Colonic mucosa (tissue), 4 donors: ENCODE data around the gene RNF186. TPM values are rescaled to one million over a fixed set of nuclear protein-coding genes. Genes with fewer than 3 reads are reported as not detected.
A peak's percentile ranks its signal among the peaks of the same experiment; 100 is the strongest.

ENCODE experiments used
- DNase-seq: peaks from one replicate; pipeline ENCODE4 v3.0.0-alpha.2; 2020
- H3K27ac ChIP-seq: fragments of 200-600 bp; one replicate; pipeline ENCODE4 v1.8.0; 2021
- H3K27me3 ChIP-seq: fragments of 200-600 bp; one replicate; pipeline ENCODE4 v1.8.0; 2021
- H3K36me3 ChIP-seq: fragments of 200-600 bp; one replicate; pipeline ENCODE4 v1.8.0; 2021
- H3K4me1 ChIP-seq: fragments of 200-600 bp; one replicate; pipeline ENCODE4 v1.8.0; 2021; ENCODE audit warnings: mild to moderate bottlenecking
- H3K4me3 ChIP-seq: fragments of 200-600 bp; one replicate; pipeline ENCODE4 v1.8.0; 2021
- H3K9ac ChIP-seq, 2 donors: one replicate each; pipeline ENCODE4 v1.7.0; 2013; ENCODE audit warnings: control low read depth in 2 of 2, low read depth in 2 of 2, low read length in 2 of 2
- H3K9me3 ChIP-seq: fragments of 200-600 bp; one replicate; pipeline ENCODE4 v1.8.0; 2021
- intact Hi-C: fragments of 100-400 bp; cut with DNase I; formaldehyde crosslinking; loops from one replicate; pipeline ENCODE4 v1.14.1; 2022
- total RNA-seq, 2 donors: library from RNA; stranded (reverse); fragmentation: NEBNext Ultra II Directional in 1 of 2; extraction: Animal tissue kit (Norgen Biotek cat#: 25700) in 1 of 2; gene quantifications; one replicate each; pipeline ENCODE4 v1.2.1, GENCODE V29; 2021
- TF ChIP-seq, protein P1 (sequence below): fragments of 200-600 bp; IDR thresholded peaks from one replicate; pipeline ENCODE4 v1.8.0; 2022; ENCODE audit warnings: antibody characterized with exemption, mild to moderate bottlenecking
- donor health status: healthy.
- donor health status: DM: no; HTN: no; CAD: no.
- donor health status: DM: no; HTN: no; CAD: no.

Gene RNF186, protein sequence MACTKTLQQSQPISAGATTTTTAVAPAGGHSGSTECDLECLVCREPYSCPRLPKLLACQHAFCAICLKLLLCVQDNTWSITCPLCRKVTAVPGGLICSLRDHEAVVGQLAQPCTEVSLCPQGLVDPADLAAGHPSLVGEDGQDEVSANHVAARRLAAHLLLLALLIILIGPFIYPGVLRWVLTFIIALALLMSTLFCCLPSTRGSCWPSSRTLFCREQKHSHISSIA
- total RNA-seq: 10 to 100 TPM; 43.0 to 71.4 TPM

DNA sequence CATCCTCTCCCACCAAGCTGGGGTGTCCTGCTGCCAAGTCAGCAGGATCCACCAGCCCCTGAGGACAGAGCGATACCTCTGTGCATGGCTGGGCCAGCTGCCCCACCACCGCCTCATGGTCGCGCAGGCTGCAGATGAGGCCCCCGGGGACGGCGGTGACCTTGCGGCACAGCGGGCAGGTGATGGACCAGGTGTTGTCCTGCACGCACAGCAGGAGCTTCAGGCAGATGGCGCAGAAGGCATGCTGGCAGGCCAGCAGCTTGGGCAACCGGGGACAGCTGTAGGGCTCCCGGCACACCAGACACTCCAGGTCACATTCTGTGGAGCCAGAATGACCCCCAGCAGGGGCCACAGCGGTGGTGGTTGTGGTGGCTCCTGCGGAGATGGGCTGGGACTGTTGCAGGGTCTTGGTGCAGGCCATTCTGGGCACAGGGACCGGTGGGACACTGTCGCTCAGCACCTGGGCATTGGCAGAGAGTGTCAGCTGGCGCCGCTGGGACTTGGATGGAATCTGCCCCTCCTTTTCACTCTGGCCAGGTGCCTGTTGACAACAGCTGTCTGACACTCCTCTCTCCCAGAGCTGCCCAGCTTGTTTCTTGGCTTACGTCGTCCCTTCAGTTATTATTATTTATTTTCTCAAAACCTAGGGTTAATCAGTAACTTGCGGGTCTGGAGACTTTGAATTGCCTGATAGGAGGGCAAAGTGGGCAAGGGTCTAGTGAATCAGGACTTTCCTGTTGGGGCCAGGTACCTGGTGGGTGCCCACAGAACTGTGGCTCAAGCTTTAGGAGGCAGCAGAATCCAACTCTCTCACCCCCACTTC is at the start of gene RNF186:
RNF186 (minus strand) TSS at position 603 of the 823 bp plus-strand sequence; CDS start at position 421, 182 bp downstream.
- Histone ChIP-seq H3K27ac (peak within 1 kb of the TSS; percentile 87), H3K4me1 (no peaks in the 10 kb centered on the region), H3K36me3 (no peaks in the 10 kb centered on the region), H3K9me3 (no peaks in the 10 kb centered on the region), H3K9ac (peak within 1 kb of the TSS; percentile 63 to 94), H3K27me3 (no peaks in the 10 kb centered on the region), H3K4me3 (peak within 1 kb of the TSS; percentile 59)
- peak; percentile 91 for DNase-seq
- intact Hi-C loops: loop anchor here (5.0 kb wide), 1 partner anchor 47 kb away; no protein-coding TSS in a partner anchor
- TF ChIP-seq, protein P1, sequence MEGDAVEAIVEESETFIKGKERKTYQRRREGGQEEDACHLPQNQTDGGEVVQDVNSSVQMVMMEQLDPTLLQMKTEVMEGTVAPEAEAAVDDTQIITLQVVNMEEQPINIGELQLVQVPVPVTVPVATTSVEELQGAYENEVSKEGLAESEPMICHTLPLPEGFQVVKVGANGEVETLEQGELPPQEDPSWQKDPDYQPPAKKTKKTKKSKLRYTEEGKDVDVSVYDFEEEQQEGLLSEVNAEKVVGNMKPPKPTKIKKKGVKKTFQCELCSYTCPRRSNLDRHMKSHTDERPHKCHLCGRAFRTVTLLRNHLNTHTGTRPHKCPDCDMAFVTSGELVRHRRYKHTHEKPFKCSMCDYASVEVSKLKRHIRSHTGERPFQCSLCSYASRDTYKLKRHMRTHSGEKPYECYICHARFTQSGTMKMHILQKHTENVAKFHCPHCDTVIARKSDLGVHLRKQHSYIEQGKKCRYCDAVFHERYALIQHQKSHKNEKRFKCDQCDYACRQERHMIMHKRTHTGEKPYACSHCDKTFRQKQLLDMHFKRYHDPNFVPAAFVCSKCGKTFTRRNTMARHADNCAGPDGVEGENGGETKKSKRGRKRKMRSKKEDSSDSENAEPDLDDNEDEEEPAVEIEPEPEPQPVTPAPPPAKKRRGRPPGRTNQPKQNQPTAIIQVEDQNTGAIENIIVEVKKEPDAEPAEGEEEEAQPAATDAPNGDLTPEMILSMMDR: no peak

DNA sequence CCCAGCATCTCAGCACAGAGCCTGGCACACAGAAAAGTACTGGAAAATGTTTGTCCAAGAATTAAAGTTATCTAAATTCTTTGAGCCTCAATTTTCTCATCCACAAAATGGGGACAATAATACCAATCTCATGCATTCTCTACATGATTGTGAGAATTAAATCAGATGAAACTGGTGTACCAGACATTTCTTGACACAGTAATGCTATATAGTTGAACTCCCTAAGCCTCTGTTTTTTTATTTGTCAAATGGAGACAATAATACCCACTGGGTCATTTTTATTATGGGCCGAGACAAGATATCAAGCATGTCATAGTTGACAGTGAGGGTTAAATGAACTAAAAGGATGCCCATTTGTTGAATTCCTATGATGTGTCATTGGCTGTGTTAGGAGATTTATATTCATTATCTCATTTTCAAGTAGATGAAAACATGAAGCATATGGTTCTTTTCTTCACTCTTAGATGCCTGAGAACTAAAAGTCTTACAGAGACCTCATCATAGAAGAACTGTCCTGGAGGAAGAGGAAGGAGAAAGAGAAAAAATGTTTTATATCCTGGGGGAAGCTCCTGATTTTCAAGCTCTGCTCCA is 49.6 kb upstream of the RNF186 start:
- Histone ChIP-seq H3K27ac (no peak overlapping the region), H3K9ac (no peak overlapping the region), H3K4me1 (no peaks in the 10 kb centered on the region), H3K36me3 (no peaks in the 10 kb centered on the region), H3K4me3 (no peak overlapping the region), H3K9me3 (no peaks in the 10 kb centered on the region), H3K27me3 (no peaks in the 10 kb centered on the region)
- TF ChIP-seq, protein P1: no peak
- intact Hi-C loops: loop anchor here (5.0 kb wide), 1 partner anchor 47 kb away; the partner anchor contains the start of gene RNF186
- no peak for DNase-seq

DNA sequence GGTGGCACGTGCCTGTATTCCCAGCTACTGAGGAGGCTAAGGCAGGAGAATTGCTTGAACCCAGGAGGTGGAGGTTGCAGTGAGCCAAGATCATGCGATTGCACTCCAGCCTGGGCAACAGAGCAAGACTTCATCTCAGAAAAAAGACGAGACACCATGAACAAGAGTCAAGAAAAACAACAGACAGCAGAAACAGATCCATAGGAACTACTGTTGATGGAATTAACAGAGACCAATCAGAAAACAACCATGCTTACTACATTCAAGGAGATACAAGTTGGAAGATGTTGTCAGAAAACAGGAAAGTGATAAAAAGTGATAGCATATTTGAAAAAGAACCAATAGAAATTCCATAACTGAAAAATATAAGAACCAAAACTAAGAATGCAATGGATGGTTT is 47.9 kb upstream of the RNF186 start:
- TF ChIP-seq, protein P1: no peak
- intact Hi-C loops: loop anchor here (5.0 kb wide), 1 partner anchor 46 kb away; the partner anchor contains the start of gene RNF186

DNA sequence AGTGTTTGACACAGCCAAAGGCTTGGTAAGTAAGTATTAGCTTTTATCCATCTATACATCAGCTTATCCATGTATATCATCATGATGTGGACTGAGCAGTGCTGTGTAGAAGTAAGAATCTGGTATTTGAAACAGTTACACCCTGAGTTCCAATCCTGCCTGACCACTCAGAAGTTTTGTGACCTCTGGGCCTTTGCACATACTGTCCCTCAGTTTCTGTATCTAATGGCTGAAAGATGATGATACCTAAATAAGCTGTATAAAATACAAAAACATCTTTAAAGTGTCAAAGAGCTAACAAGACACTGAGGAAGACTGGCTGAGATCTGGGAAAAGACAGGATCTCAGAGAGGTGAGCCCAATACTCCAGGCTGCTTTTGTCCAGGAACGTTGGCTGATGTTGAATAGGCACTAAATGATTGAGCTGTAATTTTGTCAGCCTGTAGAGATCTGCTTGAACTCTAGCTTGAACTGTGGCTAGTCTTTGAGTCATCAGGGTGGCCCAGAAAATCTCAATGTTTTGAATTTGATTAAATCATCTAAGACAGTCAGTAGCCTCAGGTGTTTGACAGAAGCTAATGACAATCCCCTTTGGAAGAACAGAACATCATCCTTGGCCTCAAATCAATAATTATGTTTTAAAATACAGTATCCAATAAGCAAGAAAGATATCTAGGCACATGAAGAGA is 46.9 kb upstream of the RNF186 start:
- H3K4me3 ChIP-seq: no peak overlapping the region
- H3K27me3 ChIP-seq: no peaks in the 10 kb centered on the region
- H3K9ac ChIP-seq: peak overlapping the region in 1 of 2 donors; percentile 3
- H3K27ac ChIP-seq: peak overlapping the region; percentile 66
- intact Hi-C loops: loop anchor here (5.0 kb wide), 1 partner anchor 45 kb away; the partner anchor contains the start of gene RNF186
- H3K4me1 ChIP-seq: no peaks in the 10 kb centered on the region
- no peaks in the 10 kb centered on the region for H3K36me3 ChIP-seq
- TF ChIP-seq, protein P1: no peak
- DNase-seq: no peak
- no peaks in the 10 kb centered on the region for H3K9me3 ChIP-seq

More for the DNA sequence above, 47.9 kb upstream of the RNF186 start:
- H3K4me1 ChIP-seq: no peaks in the 10 kb centered on the region
- H3K4me3 ChIP-seq: no peak overlapping the region
- DNase-seq: no peak
- H3K9me3 ChIP-seq: no peaks in the 10 kb centered on the region
- no peaks in the 10 kb centered on the region for H3K27me3 ChIP-seq
- H3K36me3 ChIP-seq: no peaks in the 10 kb centered on the region
- H3K27ac ChIP-seq: no peak overlapping the region
- H3K9ac ChIP-seq: no peak overlapping the region

DNA sequence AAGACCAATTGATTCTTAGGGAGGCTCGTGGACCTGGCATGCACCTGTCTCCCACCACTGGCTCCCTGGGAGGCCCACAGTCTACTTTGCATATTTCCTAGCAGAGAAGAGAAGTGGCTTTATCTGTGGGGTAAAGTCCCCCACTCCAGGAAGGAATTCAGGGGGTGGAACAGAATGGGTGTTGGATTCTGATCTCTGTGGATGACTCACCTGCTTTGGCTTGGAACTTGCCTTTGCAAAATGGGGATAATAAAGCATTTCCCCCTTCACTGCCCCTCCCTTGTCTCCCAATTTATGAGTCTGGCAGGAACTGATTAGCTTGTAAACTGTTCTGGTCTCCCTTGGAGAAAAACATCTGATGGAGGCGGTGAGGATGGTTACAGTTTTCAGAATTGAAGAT is 46.0 kb upstream of the RNF186 start:
- Histone ChIP-seq H3K4me3 (no peak overlapping the region), H3K9me3 (no peaks in the 10 kb centered on the region), H3K36me3 (no peaks in the 10 kb centered on the region), H3K9ac (peak overlapping the region in 1 of 2 donors; percentile 3), H3K27ac (peak overlapping the region; percentile 66), H3K4me1 (no peaks in the 10 kb centered on the region), H3K27me3 (no peaks in the 10 kb centered on the region)
- peak; percentile 79 for DNase-seq
- intact Hi-C loops: loop anchor here (5.0 kb wide), 1 partner anchor 44 kb away; the partner anchor contains the start of gene RNF186
- TF ChIP-seq, protein P1: no peak
